GM12892 (cell line): ENCODE data around the gene ZNF878.

Experiments used
- POLR2A ChIP-seq: IDR thresholded peaks from 2 replicates; pipeline ENCODE4 v1.6.1; 2011; ENCODE audit warnings: low read depth, low read length, control low read depth
- POLR2AphosphoS5 ChIP-seq: IDR thresholded peaks from 2 replicates; pipeline ENCODE4 v1.6.1; 2011; ENCODE audit warnings: low read depth, low read length, control low read depth
- TAF1 ChIP-seq: IDR thresholded peaks from 2 replicates; pipeline ENCODE4 v1.6.1; 2011; ENCODE audit warnings: low read depth, mild to moderate bottlenecking, control low read depth, low read length, borderline replicate concordance

DNA sequence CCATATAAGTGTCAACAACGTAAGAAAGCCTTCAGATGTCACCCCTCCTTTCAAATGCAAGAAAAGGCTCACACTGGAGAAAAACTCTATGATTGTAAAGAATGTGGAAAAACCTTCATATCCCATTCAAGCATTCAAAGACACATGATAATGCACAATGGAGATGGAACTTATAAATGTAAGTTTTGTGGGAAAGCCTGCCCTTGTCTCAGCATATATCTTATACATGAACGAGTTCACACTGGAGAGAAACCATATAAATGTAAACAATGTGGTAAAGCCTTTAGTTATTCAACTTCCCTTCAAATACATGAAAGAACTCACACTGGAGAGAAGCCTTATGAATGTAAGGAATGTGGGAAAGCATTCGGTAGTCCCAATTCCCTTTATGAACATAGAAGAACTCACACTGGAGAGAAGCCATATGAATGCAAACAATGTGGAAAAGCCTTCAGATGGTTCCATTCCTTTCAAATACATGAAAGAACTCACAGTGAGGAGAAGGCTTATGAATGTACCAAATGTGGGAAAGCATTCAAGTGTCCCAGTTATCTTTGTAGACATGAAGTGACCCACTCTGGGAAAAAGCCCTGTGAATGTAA lies 22.9 kb upstream of the ZNF878 start:
- TF ChIP-seq POLR2AphosphoS5 (no peak), POLR2A (no peak), TAF1 (no peak)
